GM12874 (cell line): ENCODE data around the gene DYSF.

ENCODE experiments used
- CTCF ChIP-seq: IDR thresholded peaks from 2 replicates; pipeline ENCODE4 v1.5.1; 2011; ENCODE audit warnings: low read depth, mild to moderate bottlenecking, control low read depth, low read length, moderate library complexity; ENCODE audit not compliant: insufficient read depth

The DYSF gene

GRCh38 chr2:71423817-71424420, 29.4 kb upstream of the DYSF start:
- TF ChIP-seq CTCF, result no peak

- no peak for TF ChIP-seq CTCF
Measured at GRCh38 chr2:71426721-71427120, 26.6 kb upstream of the DYSF start.

- no peak for TF ChIP-seq CTCF
Measured at GRCh38 chr2:71428472-71429383, 24.6 kb upstream of the DYSF start.

- no peak for TF ChIP-seq CTCF
Measured at GRCh38 chr2:71446505-71446904, 6.9 kb upstream of the DYSF start.

- no peak for TF ChIP-seq CTCF
Measured at GRCh38 chr2:71449343-71449742, 4.0 kb upstream of the DYSF start.

- TF ChIP-seq CTCF, result no peak
Measured at GRCh38 chr2:71451705-71452104, 1.7 kb upstream of the DYSF start.

GRCh38 chr2:71452565-71452964, 796 bp upstream of the DYSF start:
- no peak for TF ChIP-seq CTCF
